ENCODE results near the gene ACSS2.

Gene ACSS2

GRCh38 chr20:34915749-34916455 lies 39.5 kb downstream of the ACSS2 start:
- no peak for DNase-seq (ENCODE audit: low spot score)

GRCh38 chr20:34916774-34917354 lies 40.5 kb downstream of the ACSS2 start:
- DNase-seq (ENCODE audit: low spot score) = no peak

- no peak for DNase-seq (ENCODE audit: low spot score)
Measured at GRCh38 chr20:34920055-34920454, 43.6 kb downstream of the ACSS2 start.

GRCh38 chr20:34921436-34921835 lies 45.0 kb downstream of the ACSS2 start:
- DNase-seq (ENCODE audit: low spot score) = no peak

GRCh38 chr20:34922654-34923381 lies 46.4 kb downstream of the ACSS2 start:
- DNase-seq (ENCODE audit: low spot score) = peak; percentile 90

GRCh38 chr20:34923414-34923813 lies 47.0 kb downstream of the ACSS2 start:
- DNase-seq (ENCODE audit: low spot score) = no peak

- DNase-seq (ENCODE audit: low spot score) = no peak
Measured at GRCh38 chr20:34925341-34925740, 48.9 kb downstream of the ACSS2 start.

GRCh38 chr20:34925981-34926380 lies 49.6 kb downstream of the ACSS2 start:
- DNase-seq (ENCODE audit: low spot score) = no peak

- no peak for DNase-seq (ENCODE audit: low spot score)
Measured at GRCh38 chr20:34926581-34926980, 50.2 kb downstream of the ACSS2 start.

- DNase-seq (ENCODE audit: low spot score) = no peak
Measured at GRCh38 chr20:34927736-34928135, 51.3 kb downstream of the ACSS2 start.

GRCh38 chr20:34928411-34928810 lies 52.0 kb downstream of the ACSS2 start:
- DNase-seq (ENCODE audit: low spot score) = no peak

GRCh38 chr20:34931771-34932170 lies 55.4 kb downstream of the ACSS2 start:
- no peak for DNase-seq (ENCODE audit: low spot score)

- no peak for DNase-seq (ENCODE audit: low spot score)
Measured at GRCh38 chr20:34938466-34939163, 62.2 kb downstream of the ACSS2 start.

GRCh38 chr20:34940081-34940481 lies 63.7 kb downstream of the ACSS2 start:
- DNase-seq (ENCODE audit: low spot score) = no peak

GRCh38 chr20:34941226-34941625 lies 64.8 kb downstream of the ACSS2 start:
- no peak for DNase-seq (ENCODE audit: low spot score)

- no peak for DNase-seq (ENCODE audit: low spot score)
Measured at GRCh38 chr20:34942301-34942700, 65.9 kb downstream of the ACSS2 start.

- DNase-seq (ENCODE audit: low spot score) = no peak
Measured at GRCh38 chr20:34943808-34944567, 67.6 kb downstream of the ACSS2 start.

GRCh38 chr20:34945315-34946077 lies 69.1 kb downstream of the ACSS2 start:
- no peak for DNase-seq (ENCODE audit: low spot score)

- no peak for DNase-seq (ENCODE audit: low spot score)
Measured at GRCh38 chr20:34946661-34947060, 70.2 kb downstream of the ACSS2 start.

GRCh38 chr20:34947336-34947735 lies 70.9 kb downstream of the ACSS2 start:
- no peak for DNase-seq (ENCODE audit: low spot score)

- peak; percentile 82 for DNase-seq (ENCODE audit: low spot score)
Measured at GRCh38 chr20:34948030-34948429, 71.6 kb downstream of the ACSS2 start.
